Lung (tissue), 12 donors: ENCODE results near the gene COG5. TPM values are rescaled to one million over a fixed set of nuclear protein-coding genes. Genes with fewer than 3 reads are reported as not detected.
"Not testable (repeated sequence)": the region's sequence is repeated elsewhere in the genome, so short reads cannot be mapped to it uniquely, and the experiment has no call there.

Experiments
- ATAC-seq: fragments of 200-7000 bp; cut with Tn5 transposase; one replicate; pipeline ENCODE4 v1.9.1; 2020; ENCODE audit warnings: moderate number of reproducible peaks; ENCODE audit not compliant: insufficient read depth, low FRiP score
- DNase-seq, 3 donors: peaks; one replicate each; pipeline ENCODE4 v3.0.0-alpha.2; 2013 to 2017
- H3K27ac ChIP-seq, 2 donors: one replicate each; pipeline ENCODE4 v1.5.1; 2013; ENCODE audit warnings: mild to moderate bottlenecking in 2 of 2, moderate library complexity in 2 of 2, control low read depth in 1 of 2, inconsistent platforms in 1 of 2, low read depth in 1 of 2, low read length in 1 of 2
- H3K27me3 ChIP-seq, 3 donors: one replicate each; pipeline ENCODE4 v1.5.1; 2013; ENCODE audit warnings: low read length in 2 of 3; ENCODE audit not compliant: control insufficient read depth in 3 of 3, insufficient read depth in 3 of 3
- H3K36me3 ChIP-seq, 4 donors: one replicate each; pipeline ENCODE4 v1.5.1; 2013; ENCODE audit warnings: low read length in 4 of 4, mild to moderate bottlenecking in 1 of 4, moderate library complexity in 1 of 4; ENCODE audit not compliant: control insufficient read depth in 4 of 4, insufficient read depth in 4 of 4
- H3K4me1 ChIP-seq, 5 donors: one replicate each; pipeline ENCODE4 v1.5.1; 2013; ENCODE audit warnings: low read length in 5 of 5, mild to moderate bottlenecking in 2 of 5, moderate library complexity in 1 of 5; ENCODE audit not compliant: control insufficient read depth in 5 of 5, insufficient read depth in 5 of 5
- H3K4me3 ChIP-seq: one replicate; pipeline ENCODE4 v1.5.1; 2013; ENCODE audit warnings: mild to moderate bottlenecking, control low read depth, moderate library complexity
- H3K9ac ChIP-seq, 2 donors: one replicate each; pipeline ENCODE4 v1.5.1; 2013; ENCODE audit warnings: low read length in 2 of 2, control low read depth in 1 of 2; ENCODE audit not compliant: insufficient read depth in 1 of 2
- H3K9me3 ChIP-seq, 4 donors: one replicate each; pipeline ENCODE4 v1.5.1; 2013; ENCODE audit warnings: low read length in 3 of 4, mild to moderate bottlenecking in 1 of 4, moderate library complexity in 1 of 4; ENCODE audit not compliant: control insufficient read depth in 4 of 4, insufficient read depth in 3 of 4
- WGBS, 2 donors: extraction: QIAGEN DNeasy Blood & Tissue Kit; methylation state at CpG; one replicate each; pipeline ENCODE4 v1.1.7; 2013; 5-methylcytosine and 5-hydroxymethylcytosine counted together
- polyA plus RNA-seq, 2 donors: library from polyadenylated mRNA; stranded (reverse); fragments of 200-250 nt; gene quantifications; one replicate each; pipeline ENCODE4 v1.2.1, GENCODE V29; 2013
- total RNA-seq, 2 donors: library from RNA; depleted of rRNA in 1 of 2; stranded (reverse); fragments of >200 nt in 1 of 2; gene quantifications; one replicate each; pipeline ENCODE4 v1.2.1, GENCODE V29; 2014 to 2021
- TF ChIP-seq, protein P1 (sequence below): IDR thresholded peaks from 2 replicates; pipeline ENCODE4 v1.5.1; 2012; ENCODE audit warnings: mild to moderate bottlenecking; ENCODE audit errors: control extremely low read depth, extremely low read depth
- donor health status: control.
- donor health status: control.
- donor health status: Bipolar disorder and iron deficiency.
- donor health status: healthy.
- donor health status: DM: yes; HTN: yes; CAD: no.

The COG5 gene
- total and polyA plus RNA-seq, 4 donors: 5.6 to 101 (median 27.2) TPM

DNA sequence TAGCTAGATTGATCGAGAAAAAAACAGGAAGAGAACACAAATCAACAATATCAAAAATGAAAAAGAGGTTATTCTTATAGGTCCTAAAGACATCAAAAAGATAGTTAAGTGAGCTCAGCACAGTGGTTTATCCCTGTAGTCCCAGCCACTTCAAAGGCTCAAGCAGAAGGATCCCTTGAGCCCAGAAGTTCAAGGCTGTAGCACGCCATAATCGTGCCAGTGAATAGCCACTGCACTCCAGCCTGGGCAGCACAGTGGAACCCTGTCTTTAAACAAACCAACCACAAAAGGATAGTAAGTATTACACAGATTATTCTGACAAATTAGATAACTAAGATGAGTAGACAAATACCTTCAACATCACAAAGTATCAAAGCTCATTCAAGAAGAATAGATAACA is 311.8 kb downstream of the COG5 start:
- Histone ChIP-seq H3K4me3 (no peak overlapping the region), H3K27ac (no peak overlapping the region), H3K4me1 (no peaks in the 10 kb centered on the region), H3K36me3 (peaks cover 1 to 9% (median 5%) of the 10 kb centered on the region in 4 donors), H3K9me3 (no peaks in the 10 kb centered on the region), H3K27me3 (no peaks in the 10 kb centered on the region), H3K9ac (no peak overlapping the region)
- ATAC-seq (no peak), DNase-seq (no peak)
- 89 to 92% methylated on average over 3 of the region's 3 CpGs for WGBS, 2 donors
- TF ChIP-seq, protein P1, sequence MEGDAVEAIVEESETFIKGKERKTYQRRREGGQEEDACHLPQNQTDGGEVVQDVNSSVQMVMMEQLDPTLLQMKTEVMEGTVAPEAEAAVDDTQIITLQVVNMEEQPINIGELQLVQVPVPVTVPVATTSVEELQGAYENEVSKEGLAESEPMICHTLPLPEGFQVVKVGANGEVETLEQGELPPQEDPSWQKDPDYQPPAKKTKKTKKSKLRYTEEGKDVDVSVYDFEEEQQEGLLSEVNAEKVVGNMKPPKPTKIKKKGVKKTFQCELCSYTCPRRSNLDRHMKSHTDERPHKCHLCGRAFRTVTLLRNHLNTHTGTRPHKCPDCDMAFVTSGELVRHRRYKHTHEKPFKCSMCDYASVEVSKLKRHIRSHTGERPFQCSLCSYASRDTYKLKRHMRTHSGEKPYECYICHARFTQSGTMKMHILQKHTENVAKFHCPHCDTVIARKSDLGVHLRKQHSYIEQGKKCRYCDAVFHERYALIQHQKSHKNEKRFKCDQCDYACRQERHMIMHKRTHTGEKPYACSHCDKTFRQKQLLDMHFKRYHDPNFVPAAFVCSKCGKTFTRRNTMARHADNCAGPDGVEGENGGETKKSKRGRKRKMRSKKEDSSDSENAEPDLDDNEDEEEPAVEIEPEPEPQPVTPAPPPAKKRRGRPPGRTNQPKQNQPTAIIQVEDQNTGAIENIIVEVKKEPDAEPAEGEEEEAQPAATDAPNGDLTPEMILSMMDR: no peak

DNA sequence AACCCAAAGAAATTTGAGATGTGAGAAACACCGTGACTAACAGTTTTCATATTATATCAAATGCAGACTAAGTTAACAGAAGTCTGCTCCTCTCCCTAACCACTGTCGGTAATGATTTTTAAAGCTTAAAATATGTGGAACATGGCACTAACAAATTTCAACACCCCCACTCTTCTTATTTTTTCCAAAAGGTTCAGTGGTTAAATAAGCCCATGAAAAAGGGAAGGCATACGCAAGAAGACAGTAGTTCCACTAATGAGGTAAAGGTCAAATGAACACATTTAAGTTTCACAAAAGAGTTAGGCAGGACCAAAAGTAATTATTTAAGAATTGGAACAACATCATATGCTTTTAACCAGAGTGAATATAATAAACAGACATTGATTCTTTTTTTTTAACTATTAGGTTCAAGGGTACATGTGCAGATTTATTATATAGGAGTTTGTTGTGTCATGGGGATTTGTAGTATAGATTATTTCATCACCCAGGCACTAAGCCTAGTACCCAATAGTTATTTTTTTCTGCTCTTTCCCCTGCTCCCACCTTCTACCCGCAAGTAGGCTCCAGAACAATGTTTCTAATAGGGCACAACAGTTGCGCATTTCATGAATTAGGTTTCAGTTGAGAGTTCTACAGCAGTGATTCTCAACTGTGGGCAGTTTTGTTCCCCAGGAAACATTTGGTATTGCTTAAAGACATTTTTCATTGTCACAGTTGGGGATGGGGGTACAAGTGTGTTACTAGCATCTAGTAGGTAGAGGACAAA is 315.0 kb downstream of the COG5 start:
- no peak for ATAC-seq
- Histone ChIP-seq H3K27ac (no peak overlapping the region), H3K9ac (no peak overlapping the region), H3K36me3 (peaks cover 4 to 9% (median 6%) of the 10 kb centered on the region in 4 donors), H3K4me1 (no peaks in the 10 kb centered on the region), H3K27me3 (no peaks in the 10 kb centered on the region), H3K9me3 (peaks cover 0 to 9% (median 0%) of the 10 kb centered on the region in 4 donors), H3K4me3 (no peak overlapping the region)
- TF ChIP-seq, protein P1: no peak
- DNase-seq: no peak
- 94 to 95% methylated on average over 5 of the region's 5 CpGs for WGBS, 2 donors

DNA sequence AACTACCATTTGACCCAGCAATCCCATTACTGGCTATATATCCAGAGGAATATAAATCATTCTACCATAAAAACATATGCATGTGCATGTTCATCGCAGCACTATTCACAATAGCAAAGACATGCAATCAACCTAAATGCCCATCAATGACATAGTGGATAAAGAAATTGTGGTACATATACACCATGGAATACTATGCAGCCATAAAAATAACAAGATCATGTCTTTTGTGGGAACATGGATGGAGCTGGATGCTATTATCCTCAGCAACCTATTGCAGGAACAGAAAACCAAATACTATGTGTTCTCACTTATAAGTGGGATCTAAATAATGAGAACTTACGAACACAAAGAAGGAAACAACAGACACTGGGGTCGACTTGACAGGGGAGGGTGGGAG is 316.9 kb downstream of the COG5 start:
- not testable (repeated sequence) for H3K27me3 ChIP-seq, H3K36me3 ChIP-seq, DNase-seq, H3K4me3 ChIP-seq, ATAC-seq, H3K4me1 ChIP-seq, H3K9ac ChIP-seq, H3K27ac ChIP-seq
- 96 to 97% methylated on average over 3 of the region's 3 CpGs for WGBS, 2 donors
- H3K9me3 ChIP-seq: peaks cover 0 to 12% (median 0%) of the 10 kb centered on the region in 4 donors

DNA sequence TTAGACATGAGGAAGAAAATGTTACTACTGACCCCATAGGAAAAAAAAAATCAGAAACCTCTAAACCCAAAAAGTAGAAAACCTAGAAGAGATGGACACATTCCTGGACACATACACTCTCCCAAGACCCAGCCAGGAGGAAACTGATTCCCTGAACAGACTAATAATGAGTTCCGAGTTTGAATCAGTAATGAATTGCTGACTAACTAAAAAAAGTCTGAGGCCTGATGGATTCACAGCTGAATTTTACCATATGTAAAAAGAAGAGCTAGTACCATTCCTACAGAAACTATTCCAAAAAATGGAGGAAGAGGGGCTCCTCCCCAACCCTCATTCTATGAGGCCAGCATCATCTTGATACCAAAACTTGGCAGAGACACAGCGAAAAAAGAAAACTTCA is 319.1 kb downstream of the COG5 start:
- DNase-seq: no peak
- H3K27me3 ChIP-seq: no peaks in the 10 kb centered on the region
- peaks cover 0 to 12% (median 0%) of the 10 kb centered on the region in 4 donors for H3K9me3 ChIP-seq
- H3K36me3 ChIP-seq: peaks cover 2 to 9% (median 6%) of the 10 kb centered on the region in 4 donors
- no peaks in the 10 kb centered on the region for H3K4me1 ChIP-seq
- H3K9ac ChIP-seq: no peak overlapping the region
- H3K27ac ChIP-seq: no peak overlapping the region
- no peak for ATAC-seq
- no peak overlapping the region for H3K4me3 ChIP-seq
- TF ChIP-seq, protein P1: no peak
- 96 to 100% methylated on average over 2 of the region's 2 CpGs for WGBS, 2 donors
